Measurements from ENCODE around the gene PIGZ. TPM values are rescaled to one million over a fixed set of nuclear protein-coding genes. Genes with fewer than 3 reads are reported as not detected.

PIGZ gene, protein sequence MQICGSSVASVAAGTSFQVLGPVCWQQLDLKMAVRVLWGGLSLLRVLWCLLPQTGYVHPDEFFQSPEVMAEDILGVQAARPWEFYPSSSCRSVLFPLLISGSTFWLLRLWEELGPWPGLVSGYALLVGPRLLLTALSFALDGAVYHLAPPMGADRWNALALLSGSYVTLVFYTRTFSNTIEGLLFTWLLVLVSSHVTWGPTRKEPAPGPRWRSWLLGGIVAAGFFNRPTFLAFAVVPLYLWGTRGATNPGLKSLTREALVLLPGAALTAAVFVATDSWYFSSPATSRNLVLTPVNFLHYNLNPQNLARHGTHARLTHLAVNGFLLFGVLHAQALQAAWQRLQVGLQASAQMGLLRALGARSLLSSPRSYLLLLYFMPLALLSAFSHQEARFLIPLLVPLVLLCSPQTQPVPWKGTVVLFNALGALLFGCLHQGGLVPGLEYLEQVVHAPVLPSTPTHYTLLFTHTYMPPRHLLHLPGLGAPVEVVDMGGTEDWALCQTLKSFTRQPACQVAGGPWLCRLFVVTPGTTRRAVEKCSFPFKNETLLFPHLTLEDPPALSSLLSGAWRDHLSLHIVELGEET
- under 1 TPM; 0.27 to 0.76 TPM for total RNA-seq

DNA sequence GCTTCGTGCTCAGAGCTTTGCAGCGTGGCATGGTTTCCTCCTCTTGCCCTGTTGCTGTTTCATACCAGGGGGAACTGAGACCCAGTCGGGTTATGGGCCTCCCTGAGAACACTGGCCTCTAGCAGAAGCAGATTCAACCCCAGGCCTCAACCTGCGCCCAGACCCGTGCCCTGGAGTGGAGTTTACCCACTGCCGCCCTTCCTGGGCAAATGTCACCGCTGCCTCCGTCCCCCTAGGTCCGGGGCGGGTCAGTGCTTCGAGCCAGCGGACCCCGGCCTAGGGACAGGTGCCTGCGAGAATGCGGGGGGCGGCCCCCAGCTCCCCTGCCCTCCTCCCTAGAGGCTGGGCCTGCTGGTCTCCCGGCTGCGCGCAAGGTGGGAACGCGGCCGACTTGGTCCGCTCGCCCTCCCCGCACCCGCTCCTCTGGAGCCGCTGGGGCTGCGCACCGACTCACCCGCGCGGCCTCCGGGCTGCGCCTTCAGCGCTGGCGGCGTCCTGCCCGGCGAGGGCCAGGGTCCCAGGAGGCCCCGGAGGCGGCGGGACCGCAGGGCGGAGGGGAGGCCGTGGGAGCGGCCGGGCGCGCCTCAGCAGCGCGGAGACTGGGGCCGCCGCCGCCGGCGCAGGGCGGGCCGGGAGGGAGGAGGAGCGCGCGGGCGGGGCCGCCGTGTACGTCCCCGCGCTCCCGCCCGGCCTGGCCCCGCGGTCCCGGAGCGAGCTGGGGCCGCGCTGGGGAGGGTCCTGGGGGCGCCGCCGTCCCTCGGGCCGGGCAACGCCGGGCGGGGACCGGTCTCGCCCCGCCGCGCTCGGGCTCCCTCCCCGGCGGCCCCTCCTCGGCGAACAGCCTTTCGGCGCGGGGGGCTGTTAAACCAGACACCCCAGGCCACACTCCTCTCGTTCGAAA, at the start of gene PIGZ:
PIGZ (minus strand) TSS at position 601 of the 901 bp plus-strand sequence. CDS start 16,802 bp downstream, outside the sequence.
- H3K27ac Mint-ChIP-seq = no peak within 1 kb of the TSS
- no peaks in the 10 kb centered on the region for H3K36me3 Mint-ChIP-seq (ENCODE audit: low read depth)
- intact Hi-C loops (cut with micrococcal nuclease) = loop anchor here (5.0 kb wide), 1 partner anchor 131 kb away; no protein-coding TSS in a partner anchor
- H3K9me3 Mint-ChIP-seq = no peaks in the 10 kb centered on the region
- ATAC-seq = peak; percentile 75
- H3K4me3 Mint-ChIP-seq = peak within 1 kb of the TSS; percentile 73
- ChIA-PET POLR2A (interaction anchor here (1.2 to 2.4 kb wide), 2 partner anchors 9 to 26 kb away, joined by 3 to 14 read pairs; partner anchors contain the start of gene NCBP2), CTCF (interaction anchor here (1.1 to 2.2 kb wide), 7 partner anchors 9 to 131 kb away, joined by 3 to 6 read pairs (median 4); partner anchors contain the start of gene SENP5)
- peak; percentile 44 for DNase-seq
- TF ChIP-seq, protein P1, sequence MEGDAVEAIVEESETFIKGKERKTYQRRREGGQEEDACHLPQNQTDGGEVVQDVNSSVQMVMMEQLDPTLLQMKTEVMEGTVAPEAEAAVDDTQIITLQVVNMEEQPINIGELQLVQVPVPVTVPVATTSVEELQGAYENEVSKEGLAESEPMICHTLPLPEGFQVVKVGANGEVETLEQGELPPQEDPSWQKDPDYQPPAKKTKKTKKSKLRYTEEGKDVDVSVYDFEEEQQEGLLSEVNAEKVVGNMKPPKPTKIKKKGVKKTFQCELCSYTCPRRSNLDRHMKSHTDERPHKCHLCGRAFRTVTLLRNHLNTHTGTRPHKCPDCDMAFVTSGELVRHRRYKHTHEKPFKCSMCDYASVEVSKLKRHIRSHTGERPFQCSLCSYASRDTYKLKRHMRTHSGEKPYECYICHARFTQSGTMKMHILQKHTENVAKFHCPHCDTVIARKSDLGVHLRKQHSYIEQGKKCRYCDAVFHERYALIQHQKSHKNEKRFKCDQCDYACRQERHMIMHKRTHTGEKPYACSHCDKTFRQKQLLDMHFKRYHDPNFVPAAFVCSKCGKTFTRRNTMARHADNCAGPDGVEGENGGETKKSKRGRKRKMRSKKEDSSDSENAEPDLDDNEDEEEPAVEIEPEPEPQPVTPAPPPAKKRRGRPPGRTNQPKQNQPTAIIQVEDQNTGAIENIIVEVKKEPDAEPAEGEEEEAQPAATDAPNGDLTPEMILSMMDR (IDR thresholded peaks at IDR 0.05) = no peak
- peaks cover 7% of the 10 kb centered on the region for H3K4me1 Mint-ChIP-seq (ENCODE audit: low read depth)
- H3K27me3 Mint-ChIP-seq = peaks cover 13% of the 10 kb centered on the region

DNA sequence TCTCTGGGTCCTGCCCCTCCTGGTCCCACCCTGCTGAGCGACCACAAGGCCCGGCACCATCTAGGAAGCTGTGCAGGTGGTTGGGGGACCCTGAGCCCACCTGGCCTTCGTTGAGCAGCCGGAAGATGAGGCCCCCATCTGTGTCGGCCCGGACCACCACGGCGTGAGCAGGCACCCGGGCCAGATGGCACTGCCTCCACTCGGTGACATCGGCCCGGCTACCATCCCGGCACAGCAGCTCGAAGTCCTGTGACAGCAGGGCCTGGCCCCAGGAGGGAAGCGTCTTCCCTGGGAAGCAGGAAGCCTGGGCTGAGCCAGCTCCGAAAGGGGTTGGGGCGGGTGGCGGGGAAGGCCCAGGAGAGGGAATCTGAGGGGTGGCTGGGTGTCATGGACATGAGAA, 48.4 kb upstream of the PIGZ start:
- ChIA-PET CTCF (no interaction called here), POLR2A (interaction anchor here (1.0 to 1.6 kb wide), 2 partner anchors 12 to 14 kb away, joined by 3 read pairs; partner anchors contain the start of gene MELTF)
- TF ChIP-seq, protein P1 (IDR thresholded peaks at IDR 0.05) = no peak
- Mint-ChIP-seq H3K27me3 (no peaks in the 10 kb centered on the region), H3K9me3 (no peaks in the 10 kb centered on the region), H3K27ac (no peak overlapping the region), H3K4me1 (ENCODE audit: low read depth) (no peaks in the 10 kb centered on the region), H3K4me3 (no peak overlapping the region), H3K36me3 (ENCODE audit: low read depth) (no peaks in the 10 kb centered on the region)
- DNase-seq (no peak), ATAC-seq (no peak)
- intact Hi-C loops (cut with micrococcal nuclease) = no loop called here

DNA sequence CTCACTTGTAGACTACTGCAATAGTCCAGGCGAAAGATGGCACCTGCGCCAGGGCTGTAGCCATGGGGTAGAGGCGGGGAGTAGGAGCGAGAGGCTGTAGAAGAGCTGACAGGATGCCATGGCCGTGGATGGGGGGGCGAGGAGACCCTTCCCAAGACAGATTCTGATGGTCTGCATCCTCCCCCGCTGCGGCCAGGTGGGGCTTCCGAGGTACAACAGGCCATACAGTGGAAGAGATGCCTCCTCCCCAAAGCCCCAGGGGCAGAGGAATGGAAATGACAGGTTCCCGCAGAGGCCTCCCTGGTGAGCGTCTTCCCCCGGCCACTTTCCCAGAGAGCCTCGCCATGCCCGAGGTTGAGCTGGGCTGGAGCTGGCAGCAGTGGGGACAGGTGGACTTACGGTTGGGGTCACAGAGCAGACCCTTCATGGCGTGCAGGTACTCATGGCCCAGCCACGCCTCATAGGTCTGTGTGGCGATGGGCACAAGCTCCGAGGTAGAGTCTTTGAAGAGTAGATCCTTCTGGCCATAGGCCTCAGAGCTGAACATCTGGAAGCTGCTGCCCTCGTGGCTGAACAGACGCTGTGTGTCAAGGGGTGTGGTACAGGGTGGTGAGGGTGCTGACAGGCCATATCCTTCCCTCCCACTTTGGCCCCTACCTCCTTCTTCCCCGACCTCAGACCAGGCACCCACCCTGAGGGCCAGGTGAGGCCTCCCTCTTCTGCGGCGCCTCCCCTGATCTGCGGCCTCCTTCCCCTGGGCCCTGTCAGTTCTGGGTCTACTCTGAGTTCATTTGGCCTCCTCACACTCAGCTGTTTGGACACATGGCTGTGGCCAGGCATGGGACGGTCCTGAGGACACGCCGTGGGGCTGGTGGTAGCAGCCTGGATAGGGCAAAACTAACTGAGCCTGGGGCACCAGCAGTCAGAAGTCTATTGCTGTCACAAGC, 47.4 kb upstream of the PIGZ start:
- H3K4me1 Mint-ChIP-seq (ENCODE audit: low read depth) = no peaks in the 10 kb centered on the region
- ATAC-seq (no peak), DNase-seq (no peak)
- intact Hi-C loops (cut with micrococcal nuclease) = no loop called here
- CTCF ChIA-PET = no interaction called here
- no peak overlapping the region for H3K27ac Mint-ChIP-seq
- no peaks in the 10 kb centered on the region for H3K9me3 Mint-ChIP-seq
- H3K4me3 Mint-ChIP-seq = no peak overlapping the region
- TF ChIP-seq, protein P1 (IDR thresholded peaks at IDR 0.05) = no peak
- POLR2A ChIA-PET = interaction anchor here (0.9 to 1.6 kb wide), 2 partner anchors 11 to 13 kb away, joined by 3 read pairs; partner anchors contain the start of gene MELTF
- no peaks in the 10 kb centered on the region for H3K36me3 Mint-ChIP-seq (ENCODE audit: low read depth)
- no peaks in the 10 kb centered on the region for H3K27me3 Mint-ChIP-seq

DNA sequence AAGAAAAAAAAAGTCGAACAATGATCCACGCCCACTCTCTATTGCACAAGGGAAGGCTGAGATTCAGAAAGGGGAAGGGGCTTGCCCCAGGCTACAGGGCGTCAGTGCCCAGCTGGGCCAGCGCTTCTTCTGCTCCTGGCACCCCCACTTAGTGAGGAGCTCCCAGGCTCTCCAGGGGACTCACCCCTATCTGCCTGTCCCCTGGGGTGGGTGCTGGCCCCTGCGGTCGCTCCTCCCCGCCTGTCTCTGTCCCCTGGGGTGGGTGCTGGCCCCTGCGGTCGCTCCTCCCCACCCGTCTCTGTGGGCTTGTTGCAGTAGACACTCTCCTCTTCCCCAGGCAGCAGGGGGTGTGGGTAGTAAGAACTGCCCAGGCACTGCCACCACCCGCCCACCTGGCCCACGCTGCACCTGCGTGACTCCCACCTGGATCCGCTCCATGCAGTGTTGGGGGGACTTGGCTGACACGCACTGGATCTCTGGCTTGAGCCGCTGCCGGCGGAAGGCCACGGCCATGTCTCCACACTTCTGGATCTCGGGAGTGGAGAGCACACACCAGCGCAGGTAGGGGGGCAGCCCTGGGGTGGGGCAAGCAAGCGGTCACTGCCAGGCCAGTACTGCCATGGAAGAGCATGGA, 46.4 kb upstream of the PIGZ start:
- intact Hi-C loops (cut with micrococcal nuclease) = no loop called here
- TF ChIP-seq, protein P1 (IDR thresholded peaks at IDR 0.05) = no peak
- no peak for DNase-seq

More for the DNA sequence above, 46.4 kb upstream of the PIGZ start:
- no peak overlapping the region for H3K27ac Mint-ChIP-seq
- no peaks in the 10 kb centered on the region for H3K4me1 Mint-ChIP-seq (ENCODE audit: low read depth)
- H3K4me3 Mint-ChIP-seq = no peak overlapping the region
- H3K36me3 Mint-ChIP-seq (ENCODE audit: low read depth) = no peaks in the 10 kb centered on the region
- POLR2A ChIA-PET = interaction anchor here (1.1 kb wide), 1 partner anchor 10 kb away, joined by 3 read pairs; no protein-coding TSS in a partner anchor
- CTCF ChIA-PET = no interaction called here
- H3K9me3 Mint-ChIP-seq = no peaks in the 10 kb centered on the region
- H3K27me3 Mint-ChIP-seq = no peaks in the 10 kb centered on the region
- ATAC-seq = no peak
